ENCODE measurements around the gene BCL7A. TPM values are rescaled to one million over a fixed set of nuclear protein-coding genes. Genes with fewer than 3 reads are reported as not detected.

BCL7A gene
- total and polyA plus RNA-seq, 9 of the 15 experiments (the other 6 are each of a cell fraction or from before 2014, with no cell fraction given), result 0.25 to 21.9 (median 14.9) TPM

DNA sequence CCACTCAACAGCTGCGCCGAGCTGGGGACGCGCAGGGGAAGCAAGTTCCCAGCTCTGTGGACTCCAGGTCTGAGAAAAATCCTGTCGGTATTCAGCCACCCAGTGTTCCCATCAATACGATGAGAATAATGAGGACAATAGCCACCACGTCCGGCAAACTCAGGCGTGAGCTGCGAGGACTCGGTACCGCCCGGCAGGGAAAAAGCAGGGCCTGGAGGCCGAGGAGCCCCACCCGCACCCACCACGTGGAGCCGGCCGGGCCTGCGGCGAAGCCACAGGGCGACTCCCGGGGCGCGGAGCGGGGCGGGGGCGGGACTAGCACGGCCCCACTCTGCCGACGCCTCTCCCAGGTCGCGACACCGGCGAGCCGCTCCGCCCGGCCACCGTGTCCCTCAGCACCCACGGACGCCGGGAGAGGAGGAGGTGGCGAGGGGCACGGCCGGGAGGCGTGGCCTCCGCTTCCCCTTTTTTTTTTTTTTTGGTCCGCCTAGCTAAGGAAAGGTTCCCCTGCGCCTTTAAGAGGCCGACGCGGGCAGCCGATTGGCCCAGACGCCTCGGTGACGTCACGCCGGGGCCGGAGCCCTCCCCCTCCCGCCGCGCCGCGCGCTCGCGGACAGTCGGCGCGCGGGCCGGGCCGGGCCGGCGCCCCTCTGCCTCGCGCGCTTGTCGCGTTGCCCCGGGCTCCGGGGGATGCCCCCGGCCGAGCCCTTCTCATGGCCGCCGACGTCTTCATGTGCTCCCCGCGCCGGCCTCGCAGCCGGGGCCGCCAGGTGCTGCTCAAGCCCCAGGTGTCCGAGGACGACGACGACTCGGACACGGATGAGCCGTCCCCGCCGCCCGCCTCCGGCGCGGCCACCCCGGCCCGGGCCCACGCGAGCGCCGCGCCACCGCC is 56.7 kb downstream of the BCL7A start, which contains the start of gene MLXIP (continued):
- TF ChIP-seq ZNF780A (CRISPR knock-in tag; IDR thresholded peaks at IDR 0.05), result no peak
- TF ChIP-seq ATF1 (CRISPR knock-in tag; IDR thresholded peaks at IDR 0.05), result no peak
- peak; percentile 95 for TF ChIP-seq ATF1 (tag; IDR thresholded peaks at IDR 0.05)
- no peak for TF ChIP-seq MYBL2 (IDR thresholded peaks at IDR 0.05; ENCODE audit: low read depth)
- no peak for TF ChIP-seq MYBL2 (CRISPR knock-in tag; IDR thresholded peaks at IDR 0.05; ENCODE audit: borderline replicate concordance)
- TF ChIP-seq ZEB2 (IDR thresholded peaks at IDR 0.05), result 0 out of 2 replicates have a peak, but pooled peaks have one; percentile 11
- TF ChIP-seq SMARCA4 (IDR thresholded peaks at IDR 0.05), result 0 out of 2 replicates have a peak, but pooled peaks have one; percentile 31
- TF ChIP-seq STAT6 (CRISPR knock-in tag; IDR thresholded peaks at IDR 0.05), result no peak
- no peak for TF ChIP-seq ETS2 (tag; IDR thresholded peaks at IDR 0.05; ENCODE audit: borderline replicate concordance, poor library complexity, severe bottlenecking)
- TF ChIP-seq ZNF431 (CRISPR knock-in tag; IDR thresholded peaks at IDR 0.05), result peak; percentile 65; the same call in 1 of the 2 replicates
- TF ChIP-seq HOMEZ (CRISPR knock-in tag; IDR thresholded peaks at IDR 0.05), result no peak
- no peak for TF ChIP-seq KAT8 (IDR thresholded peaks at IDR 0.05; ENCODE audit: low read depth)
- TF ChIP-seq EP400 (IDR thresholded peaks at IDR 0.05), result peak; percentile 80
- no peak for TF ChIP-seq HNRNPUL1 (IDR thresholded peaks at IDR 0.05; ENCODE audit: low read length)
- no peak for TF ChIP-seq TEAD2 (tag; IDR thresholded peaks at IDR 0.05)
- no peak for TF ChIP-seq YBX1 (IDR thresholded peaks at IDR 0.05)
- TF ChIP-seq RFX5 (IDR thresholded peaks at IDR 0.05; ENCODE audit: low read depth, low read length), result peak; percentile 21; the same call in 1 of the 2 replicates
- TF ChIP-seq, protein P1, sequence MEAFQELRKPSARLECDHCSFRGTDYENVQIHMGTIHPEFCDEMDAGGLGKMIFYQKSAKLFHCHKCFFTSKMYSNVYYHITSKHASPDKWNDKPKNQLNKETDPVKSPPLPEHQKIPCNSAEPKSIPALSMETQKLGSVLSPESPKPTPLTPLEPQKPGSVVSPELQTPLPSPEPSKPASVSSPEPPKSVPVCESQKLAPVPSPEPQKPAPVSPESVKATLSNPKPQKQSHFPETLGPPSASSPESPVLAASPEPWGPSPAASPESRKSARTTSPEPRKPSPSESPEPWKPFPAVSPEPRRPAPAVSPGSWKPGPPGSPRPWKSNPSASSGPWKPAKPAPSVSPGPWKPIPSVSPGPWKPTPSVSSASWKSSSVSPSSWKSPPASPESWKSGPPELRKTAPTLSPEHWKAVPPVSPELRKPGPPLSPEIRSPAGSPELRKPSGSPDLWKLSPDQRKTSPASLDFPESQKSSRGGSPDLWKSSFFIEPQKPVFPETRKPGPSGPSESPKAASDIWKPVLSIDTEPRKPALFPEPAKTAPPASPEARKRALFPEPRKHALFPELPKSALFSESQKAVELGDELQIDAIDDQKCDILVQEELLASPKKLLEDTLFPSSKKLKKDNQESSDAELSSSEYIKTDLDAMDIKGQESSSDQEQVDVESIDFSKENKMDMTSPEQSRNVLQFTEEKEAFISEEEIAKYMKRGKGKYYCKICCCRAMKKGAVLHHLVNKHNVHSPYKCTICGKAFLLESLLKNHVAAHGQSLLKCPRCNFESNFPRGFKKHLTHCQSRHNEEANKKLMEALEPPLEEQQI (IDR thresholded peaks at IDR 0.05), result no peak
- no peak for TF ChIP-seq RFX7 (CRISPR knock-in tag; IDR thresholded peaks at IDR 0.05)
- TF ChIP-seq NCOA1 (IDR thresholded peaks at IDR 0.05; ENCODE audit: low read depth), result no peak
- no peak for TF ChIP-seq NELFE (IDR thresholded peaks at IDR 0.05; ENCODE audit: insufficient read depth, insufficient read length)
- TF ChIP-seq SMARCA5 (IDR thresholded peaks at IDR 0.05), result no peak
